Measurements from ENCODE around the gene SRM. TPM values are rescaled to one million over a fixed set of nuclear protein-coding genes. Genes with fewer than 3 reads are reported as not detected.
A peak's percentile ranks its signal among the peaks of the same experiment; 100 is the strongest.
"Not testable (repeated sequence)": the region's sequence is repeated elsewhere in the genome, so short reads cannot be mapped to it uniquely, and the experiment has no call there.

SRM gene
- total RNA-seq, 1 donor = 42.7 TPM

DNA sequence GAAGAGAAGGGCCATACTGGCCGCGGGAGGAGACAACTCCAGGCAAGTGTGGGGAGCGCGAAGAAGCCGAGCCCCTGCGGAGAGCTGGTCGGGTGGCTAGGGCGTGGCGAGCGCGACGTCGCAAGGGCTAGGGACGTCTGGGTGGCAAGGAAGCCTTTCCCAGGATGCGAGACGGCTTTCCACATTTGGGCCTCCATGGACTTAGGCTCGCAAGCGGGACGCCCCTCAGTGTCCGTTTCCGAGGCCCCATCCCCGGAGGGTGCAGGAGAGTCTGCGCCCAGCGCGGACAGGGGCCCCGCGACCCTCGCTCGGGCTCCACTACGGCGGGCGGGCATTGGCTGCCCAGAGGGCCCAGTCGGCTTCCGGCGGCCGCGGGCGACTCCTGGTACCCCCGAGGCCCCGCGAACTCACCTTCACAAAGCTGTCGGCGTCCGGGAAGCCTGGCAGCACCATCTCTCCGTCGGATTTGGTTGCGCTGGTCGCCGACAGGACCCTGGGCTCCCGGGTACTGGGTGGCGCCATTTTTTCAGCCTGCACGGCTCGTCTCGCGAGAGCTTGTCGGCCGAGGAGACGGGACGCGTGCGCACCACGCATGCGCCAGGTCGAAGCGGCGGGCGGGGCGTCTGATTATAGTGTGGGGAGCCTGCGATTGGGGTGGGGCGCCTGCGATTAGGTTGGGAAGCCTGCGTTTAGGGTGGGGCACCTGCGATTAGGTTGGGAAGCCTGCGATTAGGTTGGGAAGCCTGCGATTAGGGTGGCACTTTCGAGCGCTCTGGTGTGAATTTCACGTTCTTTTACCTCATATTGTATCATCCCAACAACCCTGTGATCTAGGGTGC is 39.7 kb upstream of the SRM start, which contains the start of gene EXOSC10:
EXOSC10 (minus strand) TSS at position 560 of the 839 bp plus-strand sequence; CDS start at position 522, 38 bp downstream.
- TF ChIP-seq, protein P1, sequence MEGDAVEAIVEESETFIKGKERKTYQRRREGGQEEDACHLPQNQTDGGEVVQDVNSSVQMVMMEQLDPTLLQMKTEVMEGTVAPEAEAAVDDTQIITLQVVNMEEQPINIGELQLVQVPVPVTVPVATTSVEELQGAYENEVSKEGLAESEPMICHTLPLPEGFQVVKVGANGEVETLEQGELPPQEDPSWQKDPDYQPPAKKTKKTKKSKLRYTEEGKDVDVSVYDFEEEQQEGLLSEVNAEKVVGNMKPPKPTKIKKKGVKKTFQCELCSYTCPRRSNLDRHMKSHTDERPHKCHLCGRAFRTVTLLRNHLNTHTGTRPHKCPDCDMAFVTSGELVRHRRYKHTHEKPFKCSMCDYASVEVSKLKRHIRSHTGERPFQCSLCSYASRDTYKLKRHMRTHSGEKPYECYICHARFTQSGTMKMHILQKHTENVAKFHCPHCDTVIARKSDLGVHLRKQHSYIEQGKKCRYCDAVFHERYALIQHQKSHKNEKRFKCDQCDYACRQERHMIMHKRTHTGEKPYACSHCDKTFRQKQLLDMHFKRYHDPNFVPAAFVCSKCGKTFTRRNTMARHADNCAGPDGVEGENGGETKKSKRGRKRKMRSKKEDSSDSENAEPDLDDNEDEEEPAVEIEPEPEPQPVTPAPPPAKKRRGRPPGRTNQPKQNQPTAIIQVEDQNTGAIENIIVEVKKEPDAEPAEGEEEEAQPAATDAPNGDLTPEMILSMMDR (IDR thresholded peaks at IDR 0.05; ENCODE audit: insufficient read depth, low read length) = no peak
- peak within 1 kb of the TSS; percentile 96 for H3K4me3 ChIP-seq (ENCODE audit: low read depth, low read length)
- DNase-seq (ENCODE audit: low read depth) = peak; percentile 86

- H3K4me3 ChIP-seq (ENCODE audit: low read depth, low read length) = peak overlapping the region; percentile 96
- no peak for DNase-seq (ENCODE audit: low read depth)
- TF ChIP-seq, protein P1 (IDR thresholded peaks at IDR 0.05; ENCODE audit: insufficient read depth, low read length) = no peak
Measured at GRCh38 chr1:11098931-11099309, 39.1 kb upstream of the SRM start.

DNA sequence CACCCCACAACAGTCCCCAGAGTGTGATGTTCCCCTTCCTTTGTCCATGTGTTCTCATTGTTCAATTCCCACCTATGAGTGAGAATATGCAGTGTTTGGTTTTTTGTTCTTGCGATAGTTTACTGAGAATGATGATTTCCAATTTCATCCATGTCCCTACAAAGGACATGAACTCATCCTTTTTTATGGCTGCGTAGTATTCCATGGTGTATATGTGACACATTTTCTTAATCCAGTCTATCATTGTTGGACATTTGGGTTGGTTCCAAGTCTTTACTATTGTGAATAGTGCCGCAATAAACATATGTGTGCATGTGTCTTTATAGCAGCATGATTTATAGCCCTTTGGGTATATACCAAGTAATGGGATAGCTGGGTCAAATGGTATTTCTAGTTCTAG is 24.0 kb upstream of the SRM start:
- H3K4me3 ChIP-seq (ENCODE audit: low read depth, low read length); DNase-seq (ENCODE audit: low read depth): not testable (repeated sequence)

DNA sequence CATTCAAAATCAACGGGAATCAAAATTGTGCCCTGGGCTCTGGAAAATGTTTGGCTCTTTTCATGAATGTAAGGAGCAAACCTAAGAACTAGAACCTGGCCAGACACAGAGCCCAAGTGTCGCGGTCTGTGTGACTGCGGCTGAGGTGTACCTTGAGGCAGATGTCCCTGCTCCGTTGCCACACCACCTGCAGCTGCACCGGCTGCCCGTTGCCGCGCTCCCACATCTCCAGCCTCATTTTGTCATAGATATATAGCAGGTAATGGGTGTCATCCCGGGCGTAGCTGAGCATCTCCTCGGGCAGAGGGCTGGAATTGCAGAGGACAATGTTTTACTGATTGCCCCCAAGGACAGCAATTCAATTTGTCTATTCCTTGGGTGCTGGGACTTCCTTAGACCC is 21.1 kb upstream of the SRM start:
- no peak overlapping the region for H3K4me3 ChIP-seq (ENCODE audit: low read depth, low read length)
- no peak for DNase-seq (ENCODE audit: low read depth)
- TF ChIP-seq, protein P1 (IDR thresholded peaks at IDR 0.05; ENCODE audit: insufficient read depth, low read length) = no peak

DNA sequence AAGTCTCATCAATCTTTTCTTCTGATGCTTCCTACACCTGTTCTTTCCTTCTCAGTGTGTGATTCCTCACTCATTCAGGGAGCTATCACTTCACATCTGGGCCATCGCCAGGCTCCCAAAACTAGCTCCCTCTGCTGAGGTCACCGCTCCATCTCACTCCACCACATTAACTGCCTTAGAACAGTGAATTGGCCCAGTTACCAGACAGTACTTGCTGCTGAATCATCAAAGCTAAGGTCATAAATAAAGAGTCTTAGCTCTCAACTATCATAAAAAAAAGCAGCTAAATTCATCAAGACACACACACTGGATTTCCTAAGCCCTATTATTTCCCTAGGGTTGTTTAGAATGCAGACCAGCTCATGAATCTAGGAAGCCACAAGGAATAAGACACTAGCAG is 18.8 kb upstream of the SRM start:
- no peak overlapping the region for H3K4me3 ChIP-seq (ENCODE audit: low read depth, low read length)
- TF ChIP-seq, protein P1 (IDR thresholded peaks at IDR 0.05; ENCODE audit: insufficient read depth, low read length) = no peak
- DNase-seq (ENCODE audit: low read depth) = no peak

GRCh38 chr1:11073398-11073797 is 13.6 kb upstream of the SRM start:
- H3K4me3 ChIP-seq (ENCODE audit: low read depth, low read length); DNase-seq (ENCODE audit: low read depth): not testable (repeated sequence)

DNA sequence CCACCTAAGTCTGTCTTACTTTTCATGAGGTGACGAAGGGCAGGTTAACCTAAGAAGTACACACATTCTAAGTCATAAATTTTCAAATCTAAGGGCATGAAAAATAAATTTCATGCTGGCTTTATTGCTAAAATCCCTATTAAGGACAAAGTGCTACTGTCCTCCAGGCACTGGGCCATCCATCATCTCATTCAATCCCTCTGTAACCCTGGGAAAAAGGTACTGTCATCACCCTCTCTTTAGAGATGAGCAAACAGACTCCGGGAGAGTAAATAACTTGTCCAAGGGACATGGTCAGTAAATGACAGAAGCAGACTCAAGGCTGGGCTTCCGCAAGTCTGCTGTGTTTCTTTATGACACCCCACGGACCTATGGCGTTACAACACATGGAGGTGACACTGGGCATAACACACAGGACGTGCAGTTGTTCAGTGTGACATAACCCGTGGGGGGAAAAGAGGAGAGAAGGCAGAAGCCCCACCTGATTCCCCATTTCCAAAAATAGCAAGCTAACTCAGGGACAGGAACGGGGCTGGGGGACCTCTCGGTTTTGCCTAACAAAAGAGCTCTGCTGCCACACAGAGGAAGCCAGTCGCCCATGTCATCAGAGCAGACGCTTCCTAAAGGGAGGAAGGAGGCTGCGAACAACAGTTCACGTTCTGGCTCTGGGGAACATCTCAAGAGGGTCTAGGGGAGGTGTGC is 12.5 kb upstream of the SRM start:
- TF ChIP-seq, protein P1 (IDR thresholded peaks at IDR 0.05; ENCODE audit: insufficient read depth, low read length) = no peak
- DNase-seq (ENCODE audit: low read depth) = no peak
- no peak overlapping the region for H3K4me3 ChIP-seq (ENCODE audit: low read depth, low read length)
